Activated naive CD4-positive, alpha-beta T cell (primary cell): ENCODE results near the gene FAF1.
"Not testable (repeated sequence)": the region's sequence is repeated elsewhere in the genome, so short reads cannot be mapped to it uniquely, and the experiment has no call there.

ENCODE experiments used
- DNase-seq, 4 experiments: peaks; one replicate each; lab custom pipeline; 2025; lab: John Stamatoyannopoulos, UW

The FAF1 gene

GRCh38 chr1:50553921-50554320, 406.1 kb downstream of the FAF1 start:
- no peak for DNase-seq

- DNase-seq, result no peak
Measured at GRCh38 chr1:50548243-50548642, 411.8 kb downstream of the FAF1 start.

- DNase-seq, result no peak
Measured at GRCh38 chr1:50542362-50542761, 417.7 kb downstream of the FAF1 start.

GRCh38 chr1:50538476-50538875, 421.6 kb downstream of the FAF1 start:
- DNase-seq, result no peak

GRCh38 chr1:50531601-50532000, 428.5 kb downstream of the FAF1 start:
- DNase-seq, result no peak

GRCh38 chr1:50531027-50531426, 429.0 kb downstream of the FAF1 start:
- DNase-seq, result no peak

- DNase-seq, result no peak
Measured at GRCh38 chr1:50529510-50529909, 430.6 kb downstream of the FAF1 start.

GRCh38 chr1:50527987-50528320, 432.1 kb downstream of the FAF1 start:
- not testable (repeated sequence) for DNase-seq

- DNase-seq, result no peak
Measured at GRCh38 chr1:50527249-50527986, 432.6 kb downstream of the FAF1 start.

GRCh38 chr1:50526431-50526830, 433.6 kb downstream of the FAF1 start:
- no peak for DNase-seq

GRCh38 chr1:50523548-50523947, 436.5 kb downstream of the FAF1 start:
- DNase-seq, result no peak

- DNase-seq, result no peak
Measured at GRCh38 chr1:50522691-50523342, 437.2 kb downstream of the FAF1 start.

- DNase-seq, result no peak
Measured at GRCh38 chr1:50521703-50522102, 438.4 kb downstream of the FAF1 start.

- DNase-seq, result no peak
Measured at GRCh38 chr1:50517488-50517887, 442.6 kb downstream of the FAF1 start.

GRCh38 chr1:50516056-50516455, 444.0 kb downstream of the FAF1 start:
- no peak for DNase-seq

GRCh38 chr1:50508040-50508586, 452.0 kb downstream of the FAF1 start:
- no peak for DNase-seq

- DNase-seq, result no peak
Measured at GRCh38 chr1:50505427-50505826, 454.6 kb downstream of the FAF1 start.

GRCh38 chr1:50503515-50503914, 456.6 kb downstream of the FAF1 start:
- DNase-seq, result no peak

GRCh38 chr1:50502147-50502546, 457.9 kb downstream of the FAF1 start:
- no peak for DNase-seq

GRCh38 chr1:50497007-50497406, 463.1 kb downstream of the FAF1 start:
- DNase-seq, result no peak

GRCh38 chr1:50493710-50494109, 466.4 kb downstream of the FAF1 start:
- DNase-seq, result no peak

GRCh38 chr1:50492142-50492541, 467.9 kb downstream of the FAF1 start:
- no peak for DNase-seq

GRCh38 chr1:50491142-50491541, 468.9 kb downstream of the FAF1 start:
- DNase-seq, result no peak

- no peak for DNase-seq
Measured at GRCh38 chr1:50490640-50491039, 469.4 kb downstream of the FAF1 start.
